OCI-LY7 (cell line): ENCODE results near the gene COMMD1. TPM values are rescaled to one million over a fixed set of nuclear protein-coding genes. Genes with fewer than 3 reads are reported as not detected.

ENCODE experiments used
- BruUV-seq: library from RNA; stranded (reverse); fragments of 400-500 nt; replicated peaks from 2 replicates; lab custom pipeline; 2021; lab: Mats Ljungman, UMichigan
- CTCF ChIA-PET: fragments of 300-600 bp; sonication (Branson Sonifier 250); formaldehyde crosslinking; loops from one replicate; lab custom pipeline; 2022; ENCODE audit warnings: antibody characterized with exemption; ENCODE audit not compliant: unreplicated experiment; lab: Charles Lee
- POLR2A ChIA-PET: fragments of 300-600 bp; sonication (Branson Sonifier 250); formaldehyde crosslinking; loops from one replicate; lab custom pipeline; 2022; ENCODE audit warnings: antibody characterized with exemption; lab: Charles Lee
- DNase-seq: peaks from one replicate; pipeline ENCODE4 v3.0.0-alpha.2; 2015; ENCODE audit warnings: low spot score
- H2AFZ ChIP-seq: fragments of 200-600 bp; sonication (generic), shearing (Covaris generic); 2 replicates; pipeline ENCODE4 v1.6.1; 2014; ENCODE audit warnings: mild to moderate bottlenecking, antibody characterized with exemption, low read length, moderate library complexity
- H3K27ac ChIP-seq: fragments of 200-600 bp; sonication (generic); 2 replicates; pipeline ENCODE4 v1.5.1; 2014; ENCODE audit warnings: mixed run types, low read depth, mild to moderate bottlenecking, moderate library complexity, low read length, inconsistent platforms; ENCODE audit not compliant: poor library complexity, severe bottlenecking
- H3K36me3 ChIP-seq: fragments of 200-600 bp; sonication (generic); 2 replicates; pipeline ENCODE4 v1.6.1; 2014; ENCODE audit warnings: mild to moderate bottlenecking, antibody characterized with exemption, low read length, moderate library complexity, mixed read lengths; ENCODE audit not compliant: insufficient read depth
- H3K4me1 ChIP-seq: fragments of 200-600 bp; sonication (generic); 2 replicates; pipeline ENCODE4 v1.5.1; 2014; ENCODE audit warnings: mild to moderate bottlenecking, low read length; ENCODE audit not compliant: insufficient read depth, poor library complexity, severe bottlenecking
- H3K4me2 ChIP-seq: fragments of 200-600 bp; sonication (generic); 2 replicates; pipeline ENCODE4 v1.6.1; 2014; ENCODE audit warnings: mild to moderate bottlenecking, low read length
- H3K4me3 ChIP-seq: fragments of 200-600 bp; sonication (generic); 2 replicates; pipeline ENCODE4 v1.5.1; 2014; ENCODE audit warnings: mild to moderate bottlenecking, low read depth, low read length; ENCODE audit not compliant: poor library complexity, severe bottlenecking
- H3K79me2 ChIP-seq: fragments of 200-600 bp; sonication (generic); 2 replicates; pipeline ENCODE4 v1.6.1; 2016; ENCODE audit warnings: low read depth, mild to moderate bottlenecking, low read length, moderate library complexity, mixed read lengths; ENCODE audit not compliant: insufficient read depth
- H3K9me2 ChIP-seq: fragments of 200-600 bp; sonication (generic); 2 replicates; pipeline ENCODE4 v1.6.1; 2016; ENCODE audit warnings: mild to moderate bottlenecking, low read length, mixed read lengths; ENCODE audit not compliant: insufficient read depth
- H3K9me3 ChIP-seq: fragments of 200-600 bp; sonication (generic); 2 replicates; pipeline ENCODE4 v1.6.1; 2014; ENCODE audit warnings: mild to moderate bottlenecking, mixed run types, low read length, mixed read lengths
- H4K20me1 ChIP-seq: fragments of 200-600 bp; sonication (generic); 2 replicates; pipeline ENCODE4 v1.6.1; 2014; ENCODE audit warnings: mild to moderate bottlenecking, antibody characterized with exemption, low read length, moderate library complexity, mixed read lengths; ENCODE audit not compliant: insufficient read depth
- EZH2phosphoT487 ChIP-seq: fragments of 200-600 bp; sonication (generic); IDR thresholded peaks from 2 replicates; pipeline ENCODE4 v1.6.1; 2018; ENCODE audit warnings: low read depth, borderline replicate concordance, mild to moderate bottlenecking, mixed run types, antibody characterized with exemption, low read length, moderate library complexity, mixed read lengths
- intact Hi-C: fragments of 100-400 bp; cut with micrococcal nuclease; formaldehyde crosslinking; loops from one replicate; pipeline ENCODE4 v1.10.0; 2022; ENCODE audit not compliant: unreplicated experiment
- total RNA-seq, 2 experiments: library from RNA; depleted of rRNA in 1 of 2; stranded (reverse); fragments of >200 nt in 1 of 2; shearing (Covaris generic) in 1 of 2; gene quantifications; 2 replicates each; pipeline ENCODE4 v1.2.3, GENCODE V29; 2014 to 2022
- TF ChIP-seq, protein P1 (sequence below): fragments of 200-600 bp; sonication (generic); conservative IDR thresholded peaks from 2 replicates; pipeline ENCODE4 v1.5.1; 2014; ENCODE audit warnings: mild to moderate bottlenecking, antibody characterized with exemption, low read length, moderate library complexity, mixed read lengths

The COMMD1 gene
- total RNA-seq, 2 experiments from 2014 or later = 22.0 to 22.1 TPM

DNA sequence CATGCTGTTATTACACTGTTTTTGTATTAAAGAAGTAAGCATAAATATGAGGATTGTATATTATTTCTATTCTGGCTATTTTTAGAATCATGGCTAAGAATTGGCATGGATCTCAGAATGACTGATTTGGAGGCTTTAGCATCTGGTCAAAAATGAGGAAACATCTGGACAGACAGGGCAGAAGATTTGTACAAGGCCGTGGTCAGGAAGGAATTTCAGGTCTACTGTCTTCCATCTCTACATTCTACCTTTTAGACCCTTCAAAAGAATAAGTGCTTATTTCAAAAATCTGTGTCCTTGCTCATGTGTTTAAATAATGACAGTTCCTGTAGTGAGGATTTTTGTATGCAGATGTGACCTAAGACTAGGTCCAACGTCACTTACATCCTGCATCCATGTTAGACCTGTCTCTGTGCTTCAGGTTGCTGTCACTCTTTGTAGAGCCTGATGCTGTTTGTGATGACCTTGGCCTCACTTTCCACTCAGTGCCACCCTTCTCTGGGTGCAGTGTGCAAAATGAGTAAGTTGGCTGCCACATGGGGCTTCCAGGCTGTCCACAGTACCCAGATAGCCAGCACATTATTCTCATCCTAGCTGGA lies 235.8 kb downstream of the COMMD1 start:
- intact Hi-C loops = loop anchor here (2.0 to 5.0 kb wide), 3 partner anchors 40 to 104 kb away; partner anchors contain the start of gene B3GNT2
- Histone ChIP-seq H2AFZ (peak overlapping the region; percentile 55; the same call in 1 of the 2 replicates), H3K4me3 (peak overlapping the region; percentile 2), H3K36me3 (no peaks in the 10 kb centered on the region; the same call in 1 of the 2 replicates), H3K9me2 (no peaks in the 10 kb centered on the region), H3K79me2 (no peaks in the 10 kb centered on the region), H3K9me3 (no peaks in the 10 kb centered on the region), H3K27ac (peak overlapping the region; percentile 89), H3K4me2 (peak overlapping the region; percentile 59), H4K20me1 (no peaks in the 10 kb centered on the region), H3K4me1 (peaks cover 96% of the 10 kb centered on the region)
- CTCF ChIA-PET = no interaction called here
- BruUV-seq = no TSS peak
- no peak for TF ChIP-seq EZH2phosphoT487
- TF ChIP-seq, protein P1, sequence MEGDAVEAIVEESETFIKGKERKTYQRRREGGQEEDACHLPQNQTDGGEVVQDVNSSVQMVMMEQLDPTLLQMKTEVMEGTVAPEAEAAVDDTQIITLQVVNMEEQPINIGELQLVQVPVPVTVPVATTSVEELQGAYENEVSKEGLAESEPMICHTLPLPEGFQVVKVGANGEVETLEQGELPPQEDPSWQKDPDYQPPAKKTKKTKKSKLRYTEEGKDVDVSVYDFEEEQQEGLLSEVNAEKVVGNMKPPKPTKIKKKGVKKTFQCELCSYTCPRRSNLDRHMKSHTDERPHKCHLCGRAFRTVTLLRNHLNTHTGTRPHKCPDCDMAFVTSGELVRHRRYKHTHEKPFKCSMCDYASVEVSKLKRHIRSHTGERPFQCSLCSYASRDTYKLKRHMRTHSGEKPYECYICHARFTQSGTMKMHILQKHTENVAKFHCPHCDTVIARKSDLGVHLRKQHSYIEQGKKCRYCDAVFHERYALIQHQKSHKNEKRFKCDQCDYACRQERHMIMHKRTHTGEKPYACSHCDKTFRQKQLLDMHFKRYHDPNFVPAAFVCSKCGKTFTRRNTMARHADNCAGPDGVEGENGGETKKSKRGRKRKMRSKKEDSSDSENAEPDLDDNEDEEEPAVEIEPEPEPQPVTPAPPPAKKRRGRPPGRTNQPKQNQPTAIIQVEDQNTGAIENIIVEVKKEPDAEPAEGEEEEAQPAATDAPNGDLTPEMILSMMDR = no peak
- POLR2A ChIA-PET = interaction anchor here (1.4 kb wide), 1 partner anchor 10 kb away, joined by 4 read pairs; no protein-coding TSS in a partner anchor
- peak; percentile 61 for DNase-seq

DNA sequence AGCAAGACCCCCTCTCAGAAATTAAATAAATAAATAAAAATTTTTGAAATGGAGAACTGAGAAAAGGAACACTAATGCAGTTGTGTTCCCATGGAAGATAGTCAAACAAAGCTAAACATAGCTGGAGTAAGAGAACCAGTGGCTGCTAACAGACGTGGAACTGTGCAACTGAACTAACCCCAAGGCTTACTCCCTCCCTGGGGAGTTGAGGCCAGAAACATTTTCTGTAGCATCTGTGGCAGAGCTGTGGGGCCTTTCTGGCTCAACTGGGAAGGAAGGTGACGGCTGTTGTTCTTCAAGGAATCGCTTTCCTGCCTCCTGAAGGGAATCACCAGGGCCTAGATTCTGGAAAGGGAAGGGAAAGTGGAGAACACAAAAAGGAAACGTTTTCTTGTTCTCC lies 236.6 kb downstream of the COMMD1 start:
- H3K27ac ChIP-seq = peak overlapping the region; percentile 89
- peak; percentile 82 for DNase-seq
- CTCF ChIA-PET = no interaction called here
- no peaks in the 10 kb centered on the region for H3K9me3 ChIP-seq
- no TSS peak for BruUV-seq
- H3K4me2 ChIP-seq = peak overlapping the region; percentile 59
- peaks cover 96% of the 10 kb centered on the region for H3K4me1 ChIP-seq
- no peaks in the 10 kb centered on the region for H3K79me2 ChIP-seq
- H3K36me3 ChIP-seq = no peaks in the 10 kb centered on the region
- POLR2A ChIA-PET = interaction anchor here (0.9 to 1.5 kb wide), 4 partner anchors 11 to 36 kb away, joined by 3 to 4 read pairs (median 3); no protein-coding TSS in a partner anchor
- H2AFZ ChIP-seq = peak overlapping the region; percentile 55; the same call in 1 of the 2 replicates
- H3K4me3 ChIP-seq = peak overlapping the region; percentile 10
- intact Hi-C loops = loop anchor here (5.0 kb wide), 1 partner anchor 105 kb away; no protein-coding TSS in a partner anchor
- no peaks in the 10 kb centered on the region for H3K9me2 ChIP-seq
- H4K20me1 ChIP-seq = no peaks in the 10 kb centered on the region
- TF ChIP-seq EZH2phosphoT487 = no peak
- TF ChIP-seq, protein P1 = no peak

DNA sequence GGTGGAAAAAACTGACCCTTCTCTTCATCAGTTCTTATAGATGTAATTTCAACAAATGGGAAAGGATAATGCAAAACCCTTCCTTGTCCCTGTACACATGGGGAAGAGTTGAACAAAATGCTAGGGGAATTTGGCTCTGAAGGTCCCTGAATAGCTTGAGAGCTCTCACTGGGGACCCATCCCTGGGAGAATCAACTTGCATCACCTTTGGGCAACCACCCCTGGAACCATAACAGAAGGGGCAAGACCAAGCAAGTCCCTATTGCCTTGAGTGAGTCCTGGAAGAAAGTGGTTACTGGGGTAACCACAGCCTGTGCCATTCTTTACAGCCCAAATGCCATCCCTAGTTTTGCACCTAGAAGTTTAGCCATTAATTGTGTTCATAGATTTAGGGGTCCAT lies 238.2 kb downstream of the COMMD1 start:
- Histone ChIP-seq H3K4me3 (no peak overlapping the region), H3K4me1 (peaks cover 95% of the 10 kb centered on the region), H3K4me2 (no peak overlapping the region), H3K79me2 (no peaks in the 10 kb centered on the region), H3K27ac (peak overlapping the region; percentile 65), H4K20me1 (no peaks in the 10 kb centered on the region), H3K9me3 (no peaks in the 10 kb centered on the region), H3K36me3 (no peaks in the 10 kb centered on the region), H3K9me2 (no peaks in the 10 kb centered on the region), H2AFZ (no peak overlapping the region)
- no peak for DNase-seq
- POLR2A ChIA-PET = interaction anchor here (1.7 kb wide), 1 partner anchor 15 kb away, joined by 4 read pairs; no protein-coding TSS in a partner anchor
- CTCF ChIA-PET = no interaction called here
- TF ChIP-seq EZH2phosphoT487 = no peak
- TF ChIP-seq, protein P1 = no peak
- intact Hi-C loops = loop anchor here (5.0 kb wide), 1 partner anchor 106 kb away; no protein-coding TSS in a partner anchor
- no TSS peak for BruUV-seq
